Measurements from ENCODE around the gene TNK2. TPM values are rescaled to one million over a fixed set of nuclear protein-coding genes. Genes with fewer than 3 reads are reported as not detected.

TNK2 gene
- total RNA-seq = 8.1 and 9.0 TPM in 2 replicates

GRCh38 chr3:195907934-195908693, at the start of gene TNK2:
TNK2 (minus strand) TSS chr3:195908551; CDS start chr3:195888588, 19,963 bp downstream.

Other genes starting within 250 kb of the TNK2 start
- gene MUC20, start 187.6 kb downstream of the TNK2 start, total RNA-seq = 0.24 and 0.52 TPM in 2 replicates
- 0.39 TPM in 1 of 2 replicates, not detected in the other for gene MUC4, start 96.6 kb downstream of the TNK2 start, total RNA-seq
- 40.2 and 153 TPM in 2 replicates for gene TFRC, start 173.5 kb upstream of the TNK2 start, total RNA-seq